LNCAP (cell line): Measurements from ENCODE around the gene ORC3.

Experiments used
- TF ChIP-seq, protein P1 (sequence below): fragments of 450-650 bp; IDR thresholded peaks from 2 replicates; pipeline ENCODE4 v1.5.1; 2017; ENCODE audit warnings: mild to moderate bottlenecking

Gene ORC3

DNA sequence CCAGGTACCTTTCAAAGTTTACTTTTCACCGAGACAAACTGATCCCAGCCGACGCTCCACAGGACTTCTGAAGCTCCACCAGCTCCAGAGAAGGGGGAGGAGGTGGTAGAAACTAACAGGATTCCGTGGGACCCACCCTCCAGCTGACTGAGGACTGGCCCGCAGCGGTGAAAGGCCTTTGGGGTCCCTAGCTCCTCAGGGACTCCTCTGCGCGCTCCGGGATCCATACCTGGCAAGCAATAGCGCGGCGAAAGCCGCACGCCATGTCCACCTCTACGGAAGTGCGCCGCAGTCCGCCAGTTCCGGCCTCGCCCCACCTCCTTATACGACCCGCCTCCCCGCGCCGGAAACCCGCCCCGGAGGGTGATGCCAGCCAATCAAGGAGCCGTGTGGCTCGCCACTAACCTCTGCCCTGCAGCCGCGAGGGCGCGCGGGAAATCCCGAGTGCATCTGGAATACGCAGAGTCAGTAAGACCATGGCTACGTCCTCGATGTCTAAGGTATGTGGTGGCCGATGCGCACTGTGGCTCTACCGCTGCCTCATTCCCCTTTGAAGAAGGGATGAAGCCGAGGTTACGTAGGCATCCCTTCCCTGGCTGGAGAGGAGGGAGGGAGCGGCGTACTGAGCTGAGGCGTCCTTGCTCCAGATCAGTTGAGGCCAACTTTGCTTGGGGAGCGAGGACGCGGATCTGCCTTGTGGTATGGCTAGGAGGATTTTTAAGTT lies at the start of gene ORC3, which contains the start of gene RARS2:
Gene ORC3, plus strand, starts transcription at position 443 of the 724 bp plus-strand sequence. Its CDS starts 34 bp downstream, at position 477.
Gene RARS2, minus strand, starts transcription at position 295 of the 724 bp plus-strand sequence. Its CDS starts 30 bp downstream, at position 265.
- TF ChIP-seq, protein P1, sequence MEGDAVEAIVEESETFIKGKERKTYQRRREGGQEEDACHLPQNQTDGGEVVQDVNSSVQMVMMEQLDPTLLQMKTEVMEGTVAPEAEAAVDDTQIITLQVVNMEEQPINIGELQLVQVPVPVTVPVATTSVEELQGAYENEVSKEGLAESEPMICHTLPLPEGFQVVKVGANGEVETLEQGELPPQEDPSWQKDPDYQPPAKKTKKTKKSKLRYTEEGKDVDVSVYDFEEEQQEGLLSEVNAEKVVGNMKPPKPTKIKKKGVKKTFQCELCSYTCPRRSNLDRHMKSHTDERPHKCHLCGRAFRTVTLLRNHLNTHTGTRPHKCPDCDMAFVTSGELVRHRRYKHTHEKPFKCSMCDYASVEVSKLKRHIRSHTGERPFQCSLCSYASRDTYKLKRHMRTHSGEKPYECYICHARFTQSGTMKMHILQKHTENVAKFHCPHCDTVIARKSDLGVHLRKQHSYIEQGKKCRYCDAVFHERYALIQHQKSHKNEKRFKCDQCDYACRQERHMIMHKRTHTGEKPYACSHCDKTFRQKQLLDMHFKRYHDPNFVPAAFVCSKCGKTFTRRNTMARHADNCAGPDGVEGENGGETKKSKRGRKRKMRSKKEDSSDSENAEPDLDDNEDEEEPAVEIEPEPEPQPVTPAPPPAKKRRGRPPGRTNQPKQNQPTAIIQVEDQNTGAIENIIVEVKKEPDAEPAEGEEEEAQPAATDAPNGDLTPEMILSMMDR, result no peak

GRCh38 chr6:87540539-87540938 lies 49.4 kb upstream of the ORC3 start:
- TF ChIP-seq, protein P1, result no peak

DNA sequence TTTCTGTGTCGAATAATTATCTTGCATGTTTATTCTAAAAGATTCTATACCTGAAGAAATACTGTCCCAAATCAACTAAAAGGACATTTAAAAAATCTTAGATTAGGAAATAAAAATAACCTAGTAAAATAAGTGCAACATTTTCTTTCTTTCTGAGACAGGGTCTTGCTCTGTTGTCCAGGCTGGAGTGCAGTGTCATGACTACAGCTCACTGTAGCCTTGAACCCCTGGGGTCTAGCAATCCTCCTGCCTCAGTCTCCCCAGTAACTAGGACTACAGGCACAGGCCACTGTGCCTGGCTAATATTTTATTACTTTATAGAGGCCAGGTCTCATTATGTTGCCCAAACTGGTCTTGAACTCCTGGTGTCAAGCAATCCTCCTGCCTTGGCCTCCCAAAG lies 48.9 kb upstream of the ORC3 start:
- TF ChIP-seq, protein P1, result no peak

- TF ChIP-seq, protein P1, result no peak
These were observed 48.2 kb upstream of the ORC3 start for GRCh38 chr6:87541744-87542143.

DNA sequence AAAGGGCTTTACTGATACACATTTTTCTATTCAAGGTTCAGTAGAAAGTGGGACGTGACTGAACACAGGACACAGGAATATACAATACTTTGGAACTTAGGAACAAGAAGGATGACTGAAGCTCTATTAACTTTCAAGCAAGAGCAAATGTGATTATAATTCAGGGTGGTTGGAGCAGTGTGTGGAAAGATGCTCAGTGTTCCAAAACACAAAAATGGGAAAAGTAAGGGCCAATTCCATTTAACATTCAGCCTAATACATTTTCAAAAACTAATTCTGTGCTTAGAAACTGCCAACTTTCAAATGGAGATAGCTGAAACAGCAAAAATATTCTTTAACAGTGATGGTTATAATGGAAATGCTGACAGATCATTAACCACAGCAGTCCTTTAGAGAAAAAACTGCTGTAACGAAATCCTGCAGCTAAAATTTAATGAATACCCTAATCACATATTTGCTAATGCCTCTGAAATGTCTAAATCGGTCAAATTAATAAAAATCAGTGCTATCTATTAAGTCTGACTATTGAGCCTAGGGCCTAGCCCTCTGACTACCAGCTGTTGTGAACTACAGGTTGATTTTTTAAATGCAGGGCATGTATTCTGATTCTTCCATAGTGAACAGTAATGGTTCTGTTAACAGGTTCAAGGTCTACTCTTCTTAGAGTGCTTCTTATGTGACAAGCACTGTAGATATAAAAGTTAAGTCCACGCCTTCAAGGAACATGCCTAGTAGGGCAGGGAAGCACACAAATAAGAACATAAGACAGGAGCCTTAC lies 46.0 kb upstream of the ORC3 start:
- TF ChIP-seq, protein P1, result no peak

DNA sequence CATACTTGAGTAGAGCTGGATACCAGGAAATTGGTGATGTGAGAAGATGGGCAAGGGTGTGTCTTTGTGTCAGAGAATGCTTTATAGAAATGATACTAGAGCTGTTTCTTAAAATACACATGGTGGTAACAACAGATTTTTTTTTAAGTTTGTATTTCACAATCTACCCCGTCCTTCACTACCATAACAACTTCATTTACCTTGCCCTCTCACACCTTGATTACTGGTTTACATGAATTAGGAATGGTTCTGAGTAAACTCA lies 45.5 kb upstream of the ORC3 start:
- TF ChIP-seq, protein P1, result no peak

- TF ChIP-seq, protein P1, result no peak
These were observed 38.1 kb upstream of the ORC3 start for GRCh38 chr6:87551799-87552198.
